GM19395 (cell line): ENCODE results near the gene CSK.

Experiments used
- ATAC-seq: cut with Tn5 transposase; IDR thresholded peaks from one replicate; pipeline ENCODE4 v1.9.1; 2021; ENCODE audit warnings: mild to moderate bottlenecking, moderate library complexity; ENCODE audit not compliant: unreplicated experiment

The CSK gene

DNA sequence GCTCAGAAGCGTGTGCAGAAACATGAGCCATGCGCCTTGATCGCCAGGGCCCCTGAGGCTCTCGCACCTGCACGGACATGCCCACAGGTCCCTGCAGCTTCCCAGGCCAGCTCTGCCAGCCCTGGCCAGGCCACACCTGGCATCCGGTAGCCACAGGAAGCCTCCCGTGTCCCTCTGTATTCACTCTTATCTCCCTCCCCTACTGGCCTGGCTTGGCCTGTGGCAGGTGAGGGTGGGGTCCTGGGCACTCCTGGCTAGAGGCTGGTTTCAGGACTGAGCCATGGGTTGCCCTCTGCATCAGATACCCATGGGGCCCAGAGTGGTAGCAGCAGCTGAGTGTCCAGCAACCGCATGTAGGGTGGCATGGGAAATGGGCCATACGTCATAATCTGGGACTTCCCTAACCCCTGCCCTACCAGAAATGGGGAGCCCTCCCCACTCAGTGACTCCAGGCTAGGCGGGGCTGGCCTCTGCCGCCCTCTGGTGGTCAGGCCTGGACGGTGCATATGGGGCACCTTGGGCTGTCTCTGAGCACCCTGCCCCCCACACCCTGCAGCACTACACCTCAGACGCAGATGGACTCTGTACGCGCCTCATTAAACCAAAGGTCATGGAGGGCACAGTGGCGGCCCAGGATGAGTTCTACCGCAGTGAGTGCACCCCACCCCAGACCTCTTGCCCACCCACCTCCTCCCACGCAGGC lies 18.1 kb downstream of the CSK start:
- ATAC-seq: no peak

DNA sequence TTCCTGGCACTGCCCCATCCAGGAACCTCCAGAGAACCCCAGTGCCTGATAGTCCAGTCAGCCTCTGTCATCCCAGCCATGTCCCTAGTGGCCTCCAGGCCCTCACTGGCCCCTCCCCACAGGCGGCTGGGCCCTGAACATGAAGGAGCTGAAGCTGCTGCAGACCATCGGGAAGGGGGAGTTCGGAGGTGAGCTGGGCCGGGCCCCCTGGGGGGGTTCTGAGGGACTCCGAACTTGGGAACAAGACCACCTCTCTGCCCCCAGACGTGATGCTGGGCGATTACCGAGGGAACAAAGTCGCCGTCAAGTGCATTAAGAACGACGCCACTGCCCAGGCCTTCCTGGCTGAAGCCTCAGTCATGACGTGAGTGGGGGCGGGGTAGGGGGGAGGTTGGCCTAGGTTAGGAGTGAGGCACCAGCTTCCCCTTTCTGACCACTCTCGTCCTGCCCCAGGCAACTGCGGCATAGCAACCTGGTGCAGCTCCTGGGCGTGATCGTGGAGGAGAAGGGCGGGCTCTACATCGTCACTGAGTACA lies 18.7 kb downstream of the CSK start:
- ATAC-seq: no peak

DNA sequence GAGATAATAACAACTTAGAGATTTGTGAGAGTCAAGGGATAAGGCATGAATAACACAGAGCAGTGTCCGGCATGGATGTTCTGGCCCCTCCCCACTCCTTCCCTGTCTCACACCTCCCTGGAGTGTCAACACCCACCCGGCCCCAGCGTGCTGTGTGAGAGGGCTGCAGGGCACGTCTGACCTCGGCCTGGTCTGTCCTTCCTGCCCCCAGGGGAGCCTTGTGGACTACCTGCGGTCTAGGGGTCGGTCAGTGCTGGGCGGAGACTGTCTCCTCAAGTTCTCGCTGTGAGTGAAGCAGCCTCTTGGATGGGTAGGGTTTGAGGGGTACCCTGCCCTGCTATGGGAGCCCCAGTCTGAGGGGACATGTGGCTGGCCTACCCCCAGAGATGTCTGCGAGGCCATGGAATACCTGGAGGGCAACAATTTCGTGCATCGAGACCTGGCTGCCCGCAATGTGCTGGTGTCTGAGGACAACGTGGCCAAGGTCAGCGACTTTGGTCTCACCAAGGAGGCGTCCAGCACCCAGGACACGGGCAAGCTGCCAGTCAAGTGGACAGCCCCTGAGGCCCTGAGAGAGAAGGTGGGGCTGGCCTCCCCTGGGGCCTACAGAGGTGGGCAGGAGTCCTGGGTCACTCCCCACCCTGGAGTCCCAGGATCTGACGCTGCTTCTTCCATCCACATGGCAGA lies 19.6 kb downstream of the CSK start:
- ATAC-seq: no peak

DNA sequence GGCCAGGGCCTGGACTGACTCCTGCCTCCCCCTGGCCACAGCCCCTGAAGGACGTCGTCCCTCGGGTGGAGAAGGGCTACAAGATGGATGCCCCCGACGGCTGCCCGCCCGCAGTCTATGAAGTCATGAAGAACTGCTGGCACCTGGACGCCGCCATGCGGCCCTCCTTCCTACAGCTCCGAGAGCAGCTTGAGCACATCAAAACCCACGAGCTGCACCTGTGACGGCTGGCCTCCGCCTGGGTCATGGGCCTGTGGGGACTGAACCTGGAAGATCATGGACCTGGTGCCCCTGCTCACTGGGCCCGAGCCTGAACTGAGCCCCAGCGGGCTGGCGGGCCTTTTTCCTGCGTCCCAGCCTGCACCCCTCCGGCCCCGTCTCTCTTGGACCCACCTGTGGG lies 20.4 kb downstream of the CSK start:
- ATAC-seq: no peak

DNA sequence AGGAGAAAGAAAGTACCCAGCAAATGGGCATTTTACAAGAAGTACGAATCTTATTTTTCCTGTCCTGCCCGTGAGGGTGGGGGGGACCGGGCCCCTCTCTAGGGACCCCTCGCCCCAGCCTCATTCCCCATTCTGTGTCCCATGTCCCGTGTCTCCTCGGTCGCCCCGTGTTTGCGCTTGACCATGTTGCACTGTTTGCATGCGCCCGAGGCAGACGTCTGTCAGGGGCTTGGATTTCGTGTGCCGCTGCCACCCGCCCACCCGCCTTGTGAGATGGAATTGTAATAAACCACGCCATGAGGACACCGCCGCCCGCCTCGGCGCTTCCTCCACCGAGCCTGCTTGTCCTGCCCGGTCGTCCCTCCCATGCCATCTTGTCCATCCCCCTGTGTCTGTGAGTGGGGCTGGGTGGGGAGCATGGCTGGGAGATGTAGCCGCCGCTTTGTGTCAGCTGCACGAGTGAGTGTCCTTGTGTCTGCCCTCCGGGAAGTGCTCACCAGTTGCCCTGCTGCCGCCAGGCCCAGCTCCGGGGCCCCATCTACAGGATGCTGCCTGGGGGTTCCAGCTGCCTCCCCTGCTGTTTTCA lies 21.1 kb downstream of the CSK start:
- ATAC-seq: no peak

DNA sequence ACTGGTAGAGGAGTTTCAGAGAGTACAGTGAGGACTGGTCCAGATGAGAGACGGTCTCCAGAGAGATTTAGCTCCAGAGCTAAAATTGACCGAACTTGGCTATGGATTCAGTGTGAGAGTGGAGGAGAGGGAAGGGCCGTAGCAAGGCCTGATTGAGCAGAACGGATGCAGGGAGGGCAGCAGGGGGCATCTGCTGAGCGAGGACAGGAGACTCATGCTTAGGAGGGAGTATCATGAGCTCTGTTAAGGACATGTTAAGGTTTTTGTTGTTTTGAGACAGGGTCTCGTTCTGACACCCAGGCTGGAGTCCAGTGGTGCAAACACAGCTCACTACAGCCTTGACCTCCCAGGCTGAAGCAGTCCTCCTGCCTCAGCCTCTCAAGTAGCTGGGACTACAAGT lies 23.1 kb downstream of the CSK start:
- no peak for ATAC-seq

DNA sequence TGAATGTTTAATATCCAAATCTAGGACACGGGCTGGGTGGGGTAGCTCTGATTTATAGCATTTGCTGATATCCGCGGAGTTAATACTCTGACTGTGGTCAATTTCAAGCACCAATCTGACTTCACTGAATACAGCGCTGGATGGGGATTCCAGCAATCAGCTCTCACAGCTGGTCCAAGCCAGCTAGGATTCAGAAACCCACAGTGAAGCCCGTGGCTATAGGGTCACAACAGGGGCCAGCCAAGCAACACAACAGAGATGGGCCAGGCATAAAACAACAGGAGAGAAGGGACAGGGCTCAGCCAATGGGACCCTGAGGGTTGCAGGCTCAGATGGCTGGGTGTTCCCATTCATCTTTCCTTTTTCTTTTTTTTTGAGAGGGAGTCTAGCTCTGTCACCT lies 25.4 kb downstream of the CSK start:
- ATAC-seq: no peak

DNA sequence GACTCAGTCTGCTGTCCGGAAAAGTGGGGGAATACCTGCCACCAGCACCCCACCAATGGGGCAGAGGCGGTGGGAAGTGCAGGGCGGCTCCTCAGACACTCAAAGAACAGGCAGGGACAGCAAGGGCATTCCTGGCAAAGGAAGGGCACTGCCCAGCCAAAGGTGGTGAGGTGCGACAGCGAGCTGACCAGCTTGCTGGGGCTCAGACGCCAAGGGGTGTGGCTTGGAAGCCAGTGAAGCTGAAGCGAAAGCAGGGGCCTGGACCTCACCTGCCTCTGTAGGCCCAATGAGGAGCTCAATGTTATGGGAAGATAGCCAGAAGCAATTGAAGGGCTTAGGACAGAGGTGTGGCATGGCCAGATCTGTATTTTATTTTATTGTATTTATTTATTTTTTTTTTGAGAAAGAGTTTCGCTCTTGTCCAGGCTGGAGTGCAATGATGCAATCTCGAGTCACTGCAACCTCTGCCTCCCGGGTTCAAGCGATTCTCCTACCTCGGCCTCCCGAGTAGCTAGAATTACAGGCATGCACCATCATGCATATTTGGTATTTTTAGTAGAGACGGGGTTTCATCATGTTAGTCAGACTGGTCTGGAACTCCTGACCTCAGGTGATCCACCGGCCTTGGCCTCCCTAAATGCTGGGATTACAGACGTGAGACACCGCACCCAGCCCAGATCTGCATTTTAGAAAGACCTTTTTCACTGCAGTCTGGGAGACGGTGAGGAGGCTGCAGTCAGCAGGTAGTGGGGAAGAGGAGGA lies 26.4 kb downstream of the CSK start:
- no peak for ATAC-seq

DNA sequence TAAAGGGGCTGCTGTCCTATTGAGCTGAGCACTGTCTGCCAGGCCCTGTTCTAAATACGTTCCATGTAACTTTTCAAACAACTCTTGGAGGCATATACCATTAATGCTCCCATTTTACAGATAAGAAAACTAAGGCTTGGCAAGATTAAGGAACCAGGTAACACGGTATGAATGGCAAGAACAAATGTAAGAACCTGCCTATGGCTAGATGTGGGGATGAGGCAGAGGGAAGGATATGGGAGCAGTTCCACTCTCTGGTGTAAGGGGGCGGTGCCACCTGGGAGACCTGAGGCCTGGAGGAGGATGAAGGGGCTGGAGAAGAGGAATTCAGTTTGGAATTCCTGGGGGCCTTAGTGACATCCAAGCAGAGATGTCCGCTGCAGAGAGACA lies 27.0 kb downstream of the CSK start:
- ATAC-seq: no peak

DNA sequence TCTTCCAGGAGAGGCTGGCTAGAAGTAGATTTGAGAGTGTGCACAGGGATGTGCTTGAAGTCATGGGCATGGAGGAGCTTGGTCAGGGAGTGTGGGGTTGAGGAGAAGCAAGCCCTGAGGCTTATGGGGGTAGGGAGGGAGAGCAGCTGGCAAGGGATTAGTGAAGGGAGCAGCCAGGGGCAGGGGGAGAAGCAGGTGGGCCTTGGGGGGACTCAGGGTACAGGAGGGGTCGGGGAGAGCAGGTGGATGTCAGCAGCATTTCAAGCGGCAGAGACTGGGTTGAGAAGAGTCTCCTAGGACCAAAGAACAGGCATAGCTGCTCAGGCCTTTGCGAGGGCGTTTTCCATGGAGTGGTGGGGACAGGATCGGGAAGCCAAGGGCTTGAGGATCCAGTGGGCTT lies 27.4 kb downstream of the CSK start:
- ATAC-seq: no peak

DNA sequence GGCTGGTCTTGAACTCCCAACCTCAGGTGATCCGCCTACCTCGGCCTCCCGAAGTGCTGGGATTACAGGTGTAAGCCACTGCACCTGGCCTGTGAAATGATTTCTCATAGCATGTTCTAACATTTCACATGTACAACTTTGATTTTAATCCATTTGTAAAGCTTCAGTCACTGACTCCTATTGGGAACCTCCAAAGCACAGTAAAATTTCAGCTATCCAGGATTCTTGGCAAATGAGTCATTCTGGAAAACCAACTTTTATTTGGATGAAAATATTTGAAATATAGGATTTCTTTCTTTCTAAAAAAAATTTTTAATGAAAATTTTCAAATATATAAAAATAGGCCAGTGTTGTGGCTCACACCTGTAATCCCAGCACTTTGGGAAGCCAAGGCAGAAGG lies 28.1 kb downstream of the CSK start:
- ATAC-seq: no peak

DNA sequence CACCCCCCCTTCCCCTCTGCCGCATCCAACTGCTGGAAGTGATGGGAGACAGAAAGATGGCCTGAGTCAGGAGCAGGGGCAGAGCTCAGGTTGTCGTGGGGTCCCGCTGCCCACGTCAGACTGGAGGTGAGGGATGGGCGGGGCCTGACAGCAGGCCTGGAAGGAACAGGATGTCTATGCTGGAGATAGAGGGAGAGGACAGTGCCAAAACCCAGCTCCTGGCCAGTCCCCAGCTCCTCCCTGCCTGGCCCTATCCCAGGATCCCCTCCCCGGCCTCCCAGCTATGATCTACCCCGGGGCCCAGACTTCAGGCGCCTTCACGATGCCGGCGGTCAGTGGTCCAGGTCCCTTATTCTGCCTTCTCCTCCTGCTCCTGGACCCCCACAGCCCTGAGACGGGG lies 30.7 kb downstream of the CSK start, which contains the start of gene LMAN1L:
Gene LMAN1L, plus strand, starts transcription at position 303 of the 400 bp plus-strand sequence. Its CDS starts 20 bp downstream, at position 323.
- ATAC-seq: no peak

DNA sequence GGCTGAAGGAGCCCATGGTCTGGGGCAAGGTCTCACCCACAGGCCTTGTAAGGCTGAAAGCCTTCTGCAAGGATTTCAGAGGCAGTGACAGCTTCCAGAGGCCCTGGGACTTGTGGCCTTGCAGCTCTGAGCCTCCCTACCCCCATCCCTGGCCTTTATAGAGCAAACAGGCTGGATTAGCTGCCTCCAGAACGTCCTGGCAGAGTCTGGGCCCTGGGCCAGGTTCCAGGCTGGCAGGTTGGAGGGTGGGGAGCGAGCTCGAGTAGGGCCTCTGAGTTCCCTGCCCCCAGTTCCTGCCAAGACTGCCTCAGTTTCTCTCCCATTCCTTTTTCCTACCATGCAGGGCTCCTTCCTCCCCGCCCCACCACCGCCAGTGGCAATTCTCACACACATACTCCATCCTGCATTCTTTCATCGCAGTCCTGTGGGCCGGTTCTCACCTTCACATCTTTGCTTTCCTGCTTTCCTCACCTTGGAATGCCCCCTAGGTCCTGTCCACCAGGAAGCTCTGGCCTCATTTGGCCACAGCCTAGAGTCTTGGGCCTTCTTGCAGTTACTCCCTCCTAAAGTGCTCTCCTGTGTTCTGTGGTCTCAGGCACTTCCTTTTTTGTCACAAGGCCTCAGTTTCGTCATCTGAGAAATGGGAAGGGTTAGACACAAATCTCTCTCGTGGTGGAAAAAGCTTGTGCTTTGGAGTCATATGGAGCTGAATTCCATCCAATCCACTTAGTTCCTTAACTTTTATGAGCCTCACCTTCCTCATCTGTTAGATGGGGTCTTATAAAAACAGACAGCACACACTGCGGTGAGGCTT lies 33.4 kb downstream of the CSK start:
- no peak for ATAC-seq

DNA sequence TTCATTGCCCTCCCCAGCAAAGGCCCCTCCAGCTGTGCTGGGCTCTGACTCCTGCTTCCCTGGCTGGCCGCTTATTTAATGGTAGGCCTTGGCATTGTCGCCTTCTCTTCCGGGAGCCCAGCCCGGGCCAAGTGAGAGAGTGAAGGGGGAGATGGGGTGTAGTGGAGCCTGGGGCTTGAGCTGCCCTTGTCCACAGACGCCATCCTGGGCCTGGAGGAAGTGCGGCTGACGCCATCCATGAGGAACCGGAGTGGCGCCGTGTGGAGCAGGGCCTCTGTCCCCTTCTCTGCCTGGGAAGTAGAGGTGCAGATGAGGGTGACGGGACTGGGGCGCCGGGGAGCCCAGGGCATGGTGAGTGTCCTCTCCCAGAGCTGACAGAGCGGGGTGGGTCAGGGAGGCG lies 34.1 kb downstream of the CSK start:
- no peak for ATAC-seq

DNA sequence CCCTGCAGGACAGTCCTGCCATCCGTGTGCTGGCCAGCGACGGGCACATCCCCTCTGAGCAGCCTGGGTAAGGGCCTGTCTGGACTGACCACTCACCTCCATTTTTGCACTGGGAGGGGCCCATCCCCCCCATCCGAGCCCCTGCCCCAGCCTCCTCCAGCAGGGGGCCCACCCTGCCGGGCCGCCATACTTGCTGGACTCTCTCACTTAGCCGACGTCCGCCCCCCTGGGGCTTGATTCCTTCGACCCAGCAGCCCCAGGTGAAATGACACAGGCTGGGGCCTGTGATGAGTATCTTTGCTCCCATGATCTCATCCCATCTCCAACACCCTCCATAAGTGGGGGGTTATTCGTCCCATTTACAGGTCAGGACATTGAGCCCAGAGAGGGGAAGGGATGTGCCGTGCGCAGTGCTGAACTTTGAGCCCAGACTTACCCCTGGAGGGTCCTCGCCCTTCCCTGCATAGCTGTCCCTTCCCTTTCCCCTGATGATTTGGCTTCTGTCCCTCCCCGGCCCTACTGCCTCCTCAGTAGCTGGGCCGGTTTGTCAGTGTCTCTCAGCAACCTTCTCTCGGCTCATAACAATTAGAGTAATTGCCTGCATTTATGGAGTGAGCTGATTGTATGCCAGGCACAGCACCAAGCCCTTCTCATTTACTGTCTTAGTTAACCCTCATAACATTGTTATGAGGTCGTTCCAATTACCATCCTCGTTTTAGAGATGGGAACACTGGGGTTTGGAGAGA lies 34.9 kb downstream of the CSK start:
- ATAC-seq: no peak

DNA sequence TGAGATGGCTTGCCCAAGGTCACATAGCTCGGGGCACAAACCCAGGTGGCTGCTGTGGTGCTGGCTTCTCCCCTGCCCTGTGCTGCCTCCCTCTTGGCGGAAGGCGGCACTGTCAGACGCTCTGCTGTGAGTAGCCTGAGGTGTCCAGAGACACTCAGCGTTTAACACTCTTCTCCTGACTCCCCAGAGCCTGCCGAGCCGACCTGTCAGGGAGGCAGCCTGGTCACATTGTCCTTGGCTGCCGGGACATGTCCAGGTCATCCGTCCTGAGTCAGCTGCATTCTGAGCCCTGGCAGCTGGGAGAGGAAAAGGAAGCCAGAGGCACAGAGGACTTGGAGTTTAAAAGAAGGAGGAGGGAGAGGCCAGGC lies 35.5 kb downstream of the CSK start:
- no peak for ATAC-seq

DNA sequence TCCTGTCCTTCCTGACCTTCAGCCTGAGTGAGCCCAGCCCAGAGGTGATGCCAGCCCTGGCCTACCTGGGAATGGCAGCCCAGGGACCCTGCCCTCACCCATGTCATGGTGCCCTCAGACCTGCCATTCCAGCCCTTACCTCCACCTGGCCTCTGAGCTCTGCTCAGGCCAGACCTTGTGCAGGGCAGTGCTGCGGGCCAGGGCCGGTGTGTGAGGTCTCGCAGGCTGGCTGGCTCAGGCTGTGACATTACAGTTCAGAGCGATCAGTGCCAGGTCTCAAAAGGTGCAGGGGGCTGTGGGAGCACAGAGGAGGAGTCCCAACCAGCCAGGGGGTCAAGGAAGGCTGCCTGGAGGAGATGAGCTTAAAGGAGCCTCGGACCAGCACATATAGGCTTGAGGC lies 38.2 kb downstream of the CSK start:
- no peak for ATAC-seq

DNA sequence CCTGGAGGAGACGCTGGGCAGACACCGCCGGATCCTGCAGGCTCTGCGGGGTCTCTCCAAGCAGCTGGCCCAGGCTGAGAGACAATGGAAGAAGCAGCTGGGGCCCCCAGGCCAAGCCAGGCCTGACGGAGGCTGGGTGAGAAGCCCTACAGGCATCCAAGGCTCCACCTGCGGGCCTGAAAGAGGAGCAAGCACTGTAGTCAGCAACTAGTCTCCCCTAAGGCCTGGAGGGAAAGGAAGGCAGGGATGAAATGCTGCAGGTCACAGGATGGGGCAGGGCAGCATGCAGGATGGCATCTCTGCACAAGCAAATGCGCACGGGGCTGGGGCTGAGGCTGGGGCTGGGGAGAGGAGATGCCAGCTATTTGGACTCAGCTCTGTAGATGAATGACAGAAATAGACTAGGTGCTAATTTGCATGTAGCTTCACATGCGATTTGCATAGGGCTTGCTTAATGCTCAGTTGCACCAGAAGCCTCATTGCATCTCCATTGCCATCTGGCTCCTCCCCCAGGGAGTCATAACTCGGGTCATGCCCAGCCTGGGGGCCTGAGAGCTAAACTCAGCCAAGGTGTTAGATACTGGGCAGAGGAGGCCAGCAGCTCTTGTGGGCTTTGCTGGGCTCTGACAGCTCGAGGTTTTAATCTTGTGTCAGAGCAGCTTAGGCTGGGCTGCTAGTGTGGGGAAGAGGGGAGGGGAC lies 39.4 kb downstream of the CSK start:
- ATAC-seq: peak; percentile 81

DNA sequence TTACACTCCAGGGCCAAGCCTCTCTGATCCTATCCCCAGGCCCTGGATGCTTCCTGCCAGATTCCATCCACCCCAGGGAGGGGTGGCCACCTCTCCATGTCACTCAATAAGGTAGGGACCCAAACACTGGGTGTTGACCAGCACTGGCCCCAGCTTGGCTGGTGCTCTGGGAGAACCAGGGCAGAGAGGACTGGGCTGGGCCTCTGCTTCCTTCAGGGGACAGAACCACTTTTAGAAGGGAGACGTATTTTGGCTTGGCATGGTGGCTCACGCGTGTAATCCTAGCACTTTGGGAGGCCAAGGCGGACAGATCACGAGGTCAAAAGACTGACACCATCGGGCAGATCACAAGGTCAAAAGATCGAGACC lies 39.9 kb downstream of the CSK start:
- no peak for ATAC-seq
